Measurements from ENCODE around the gene BCR. TPM values are rescaled to one million over a fixed set of nuclear protein-coding genes. Genes with fewer than 3 reads are reported as not detected.
"Not testable (repeated sequence)": the region's sequence is repeated elsewhere in the genome, so short reads cannot be mapped to it uniquely, and the experiment has no call there.

The BCR gene
- total RNA-seq, 1 experiment from 2014 or later = 6.6 TPM

DNA sequence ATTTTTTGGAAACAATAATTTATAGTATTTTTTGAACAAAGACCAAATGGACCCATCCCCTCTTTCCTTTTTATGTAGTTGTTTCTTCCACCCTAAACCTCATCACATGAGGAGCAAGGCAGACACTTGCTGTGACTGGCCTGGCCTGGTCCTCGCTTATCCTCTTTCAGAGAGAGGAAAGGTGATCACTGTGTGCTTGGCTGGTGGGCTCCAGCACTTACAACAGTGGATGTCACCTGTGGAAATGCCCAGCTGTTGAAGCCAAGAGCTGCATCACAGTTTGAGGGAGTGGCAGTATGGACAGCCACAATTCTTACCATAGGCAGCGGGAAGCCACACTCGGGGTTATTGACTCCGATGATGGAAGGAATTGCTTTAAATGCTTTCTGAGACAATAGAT lies 185.7 kb downstream of the BCR start:
- no peak for DNase-seq (ENCODE audit: low read depth)

DNA sequence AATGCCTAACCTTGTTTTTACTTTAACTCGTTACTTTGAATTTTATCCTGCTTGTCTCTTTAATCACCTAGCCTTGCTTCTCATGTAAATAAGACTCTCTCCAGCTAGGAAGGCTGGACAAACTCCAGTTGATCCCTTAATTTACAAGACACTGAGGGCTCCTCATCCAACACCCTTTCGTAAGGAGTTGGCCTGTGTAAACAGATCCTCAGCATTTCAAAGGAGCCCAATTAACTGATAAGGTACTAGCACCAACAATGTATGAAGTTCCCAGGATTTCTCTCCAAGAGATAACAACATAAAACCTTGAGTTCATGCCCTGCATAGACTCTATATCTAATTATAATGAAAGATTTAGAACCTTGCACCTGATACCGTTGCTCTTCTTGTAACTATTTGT lies 186.9 kb downstream of the BCR start:
- DNase-seq (ENCODE audit: low read depth) = not testable (repeated sequence)

Other genes starting within 250 kb of the BCR start
- 1.4 and 2.2 TPM in 2 replicates for gene GNAZ, start 110.0 kb upstream of the BCR start, total RNA-seq (2014; rRNA removed; shearing (Covaris generic))
- not detected in 2 replicates for gene RSPH14, start 38.5 kb upstream of the BCR start, total RNA-seq (2014; rRNA removed; shearing (Covaris generic))
- gene RAB36, start 35.0 kb upstream of the BCR start, total RNA-seq (2014; rRNA removed; shearing (Covaris generic)) = 1.9 and 2.7 TPM in 2 replicates